Measurements from ENCODE around the gene PFAS.

The PFAS gene

GRCh38 chr17:8267480-8268147 lies 18.5 kb downstream of the PFAS start:
- in situ Hi-C loops (cut with MboI; ENCODE audit: low sequenced_read_pairs): no loop called here

GRCh38 chr17:8268550-8269298 lies 19.6 kb downstream of the PFAS start:
- in situ Hi-C loops (cut with MboI; ENCODE audit: low sequenced_read_pairs): no loop called here

GRCh38 chr17:8272421-8272820 lies 23.3 kb downstream of the PFAS start:
- in situ Hi-C loops (cut with MboI; ENCODE audit: low sequenced_read_pairs): no loop called here

GRCh38 chr17:8273884-8274444 lies 24.9 kb downstream of the PFAS start:
- in situ Hi-C loops (cut with MboI; ENCODE audit: low sequenced_read_pairs): no loop called here

- in situ Hi-C loops (cut with MboI; ENCODE audit: low sequenced_read_pairs): no loop called here
Measured at GRCh38 chr17:8274816-8275215, 25.7 kb downstream of the PFAS start.

- in situ Hi-C loops (cut with MboI; ENCODE audit: low sequenced_read_pairs): no loop called here
Measured at GRCh38 chr17:8275421-8276290, 26.6 kb downstream of the PFAS start.

GRCh38 chr17:8277317-8277716 lies 28.2 kb downstream of the PFAS start:
- in situ Hi-C loops (cut with MboI; ENCODE audit: low sequenced_read_pairs): no loop called here

- in situ Hi-C loops (cut with MboI; ENCODE audit: low sequenced_read_pairs): no loop called here
Measured at GRCh38 chr17:8282345-8282744, 33.3 kb downstream of the PFAS start.

GRCh38 chr17:8283356-8283755 lies 34.3 kb downstream of the PFAS start:
- in situ Hi-C loops (cut with MboI; ENCODE audit: low sequenced_read_pairs): no loop called here

- in situ Hi-C loops (cut with MboI; ENCODE audit: low sequenced_read_pairs): no loop called here
Measured at GRCh38 chr17:8284126-8284525, 35.0 kb downstream of the PFAS start.

- in situ Hi-C loops (cut with MboI; ENCODE audit: low sequenced_read_pairs): no loop called here
Measured at GRCh38 chr17:8285270-8286181, 36.4 kb downstream of the PFAS start.

- in situ Hi-C loops (cut with MboI; ENCODE audit: low sequenced_read_pairs): no loop called here
Measured at GRCh38 chr17:8287651-8288335, 38.7 kb downstream of the PFAS start.

GRCh38 chr17:8288336-8289102 lies 39.4 kb downstream of the PFAS start, which contains the start of gene RANGRF:
RANGRF (plus strand) TSS chr17:8288670; CDS start chr17:8288789, 119 bp downstream.
- in situ Hi-C loops (cut with MboI; ENCODE audit: low sequenced_read_pairs): no loop called here

- in situ Hi-C loops (cut with MboI; ENCODE audit: low sequenced_read_pairs): no loop called here
Measured at GRCh38 chr17:8289103-8289397, 40.0 kb downstream of the PFAS start.

- in situ Hi-C loops (cut with MboI; ENCODE audit: low sequenced_read_pairs): no loop called here
Measured at GRCh38 chr17:8290043-8290442, 41.0 kb downstream of the PFAS start.

- in situ Hi-C loops (cut with MboI; ENCODE audit: low sequenced_read_pairs): no loop called here
Measured at GRCh38 chr17:8292639-8293395, 43.7 kb downstream of the PFAS start.

- in situ Hi-C loops (cut with MboI; ENCODE audit: low sequenced_read_pairs): no loop called here
Measured at GRCh38 chr17:8294361-8294760, 45.3 kb downstream of the PFAS start.

GRCh38 chr17:8294814-8295316 lies 45.8 kb downstream of the PFAS start:
- in situ Hi-C loops (cut with MboI; ENCODE audit: low sequenced_read_pairs): no loop called here
